B cell (primary cell): ENCODE results near the gene VPS51. TPM values are rescaled to one million over a fixed set of nuclear protein-coding genes. Genes with fewer than 3 reads are reported as not detected.
A peak's percentile ranks its signal among the peaks of the same experiment; 100 is the strongest.

ENCODE experiments used
- ATAC-seq: fragments of 200-7000 bp; cut with Tn5 transposase; one replicate; pipeline ENCODE4 v1.10.0; 2021; ENCODE audit warnings: low read depth, mild to moderate bottlenecking, moderate number of reproducible peaks, moderate library complexity
- CTCF ChIA-PET: fragments of 350-600 bp; sonication (Branson Sonifier 250); formaldehyde crosslinking; loops from one replicate; lab custom pipeline; 2021; ENCODE audit warnings: antibody characterized with exemption, inconsistent platforms; lab: Charles Lee
- POLR2A ChIA-PET: fragments of 350-600 bp; sonication (Branson Sonifier 250); formaldehyde crosslinking; loops from one replicate; lab custom pipeline; 2021; ENCODE audit warnings: antibody characterized with exemption; lab: Charles Lee
- DNase-seq: peaks from one replicate; pipeline ENCODE4 v3.0.0; 2013
- H2AFZ ChIP-seq: 2 replicates; pipeline ENCODE4 v1.6.1; 2012; ENCODE audit warnings: mild to moderate bottlenecking, low read depth, low read length; ENCODE audit not compliant: insufficient read depth, poor library complexity, severe bottlenecking
- H3K27ac ChIP-seq, 2 donors: 1 replicate in 1 of 2; 2 replicates in 1 of 2; pipeline ENCODE4 v1.5.1; 2012 to 2013; ENCODE audit warnings: low read length in 2 of 2, mild to moderate bottlenecking in 2 of 2, moderate library complexity in 1 of 2
- H3K27me3 ChIP-seq, 4 experiments: fragments of 200-600 bp in 1 of 4; sonication (generic) in 1 of 4; replicated peaks in 1 of 4; 1 replicate in 2 of 4; 2 replicates in 2 of 4; pipeline versions ENCODE4 v1.6.1 to v1.7.0; 2013 to 2016; ENCODE audit warnings: low read length in 3 of 4, mild to moderate bottlenecking in 2 of 4, mixed read lengths in 1 of 4, moderate library complexity in 1 of 4; ENCODE audit not compliant: insufficient read depth in 4 of 4, control insufficient read depth in 3 of 4; ENCODE audit errors: control extremely low read depth in 1 of 4
- H3K36me3 ChIP-seq, 2 experiments: replicated peaks in 1 of 2; 1 replicate in 1 of 2; 2 replicates in 1 of 2; pipeline versions ENCODE4 v1.6.1 to v1.7.1; 2013; ENCODE audit warnings: low read length in 1 of 2; ENCODE audit not compliant: insufficient read depth in 2 of 2, control insufficient read depth in 1 of 2; ENCODE audit errors: control extremely low read depth in 1 of 2, extremely low read depth in 1 of 2
- H3K4me1 ChIP-seq, 2 donors: fragments of 200-600 bp in 1 of 2; sonication (generic) in 1 of 2; 1 replicate in 1 of 2; 2 replicates in 1 of 2; pipeline versions ENCODE4 v1.5.1 to v1.6.1; 2013 to 2017; ENCODE audit warnings: low read length in 2 of 2; ENCODE audit not compliant: control insufficient read depth in 2 of 2, insufficient read depth in 2 of 2
- H3K4me2 ChIP-seq: replicated peaks from 2 replicates; pipeline ENCODE3; 2012; ENCODE audit warnings: mild to moderate bottlenecking, low read depth, low read length; ENCODE audit not compliant: poor library complexity, severe bottlenecking
- H3K4me3 ChIP-seq, 5 experiments: fragments of 200-600 bp in 1 of 5; sonication (generic) in 1 of 5; 1 replicate in 3 of 5; 2 replicates in 2 of 5; pipeline versions ENCODE4 v1.5.1 to v1.7.0; 2011 to 2016; ENCODE audit warnings: low read length in 4 of 5, mild to moderate bottlenecking in 4 of 5, low read depth in 2 of 5, control low read depth in 1 of 5, moderate library complexity in 1 of 5; ENCODE audit not compliant: insufficient read depth in 1 of 5; ENCODE audit errors: control extremely low read depth in 1 of 5, extremely low read depth in 1 of 5
- H3K79me2 ChIP-seq: fragments of 200-600 bp; sonication (generic); one replicate; pipeline ENCODE4 v1.6.0; 2016; ENCODE audit warnings: low read length; ENCODE audit not compliant: control insufficient read depth, insufficient read depth
- H3K9ac ChIP-seq: fragments of 200-600 bp; sonication (generic); 2 replicates; pipeline ENCODE4 v1.6.1; 2017; ENCODE audit warnings: mild to moderate bottlenecking, low read length, moderate library complexity
- H3K9me3 ChIP-seq, 3 donors: one replicate each; pipeline versions ENCODE4 v1.6.1 to v1.7.1; 2013; ENCODE audit warnings: low read length in 2 of 3; ENCODE audit not compliant: control insufficient read depth in 2 of 3, insufficient read depth in 1 of 3; ENCODE audit errors: control extremely low read depth in 1 of 3
- H4K20me1 ChIP-seq: 2 replicates; pipeline ENCODE4 v1.6.0; 2012; ENCODE audit warnings: mild to moderate bottlenecking, low read length; ENCODE audit not compliant: insufficient read depth, control insufficient read depth, poor library complexity, severe bottlenecking
- H3K27ac Mint-ChIP-seq: one replicate; pipeline ENCODE4 v1.8.0; 2021; ENCODE audit warnings: mixed read lengths
- H3K27me3 Mint-ChIP-seq: one replicate; pipeline ENCODE4 v1.8.0; 2021; ENCODE audit warnings: mixed read lengths
- H3K4me1 Mint-ChIP-seq: one replicate; pipeline ENCODE4 v1.8.0; 2021; ENCODE audit warnings: mixed read lengths
- H3K4me3 Mint-ChIP-seq: one replicate; pipeline ENCODE4 v1.8.0; 2021; ENCODE audit warnings: mixed read lengths
- H3K9me3 Mint-ChIP-seq: one replicate; pipeline ENCODE4 v1.8.0; 2022; ENCODE audit warnings: mixed read lengths; ENCODE audit not compliant: insufficient read depth
- EZH2 ChIP-seq: IDR thresholded peaks from 2 replicates; pipeline ENCODE4 v1.6.1; 2012; ENCODE audit warnings: borderline replicate concordance, low read depth, mild to moderate bottlenecking, moderate library complexity, low read length; ENCODE audit not compliant: insufficient read depth, poor library complexity, severe bottlenecking
- WGBS: methylation state at CpG from one replicate; pipeline ENCODE4 v1.1.5; 2013; ENCODE audit warnings: missing lambda C conversion rate; ENCODE audit not compliant: insufficient coverage; 5-methylcytosine and 5-hydroxymethylcytosine counted together
- intact Hi-C: fragments of 100-400 bp; cut with micrococcal nuclease; formaldehyde crosslinking; loops from one replicate; pipeline ENCODE4 v1.10.0; 2022
- polyA plus RNA-seq: library from polyadenylated mRNA; depleted of rRNA; stranded (reverse); fragments of >200 nt; gene quantifications from 2 replicates; pipeline ENCODE4 v1.2.3, GENCODE V29; 2012
- total RNA-seq, 2 donors: library from RNA; stranded (reverse); fragments of 120-200 nt in 1 of 2; gene quantifications; 1 replicate in 1 of 2; 2 replicates in 1 of 2; pipeline versions ENCODE4 v1.2.3 to v1.2.4, GENCODE V29; 2013 to 2022
- TF ChIP-seq, protein P1 (sequence below): fragments of 200-600 bp; IDR thresholded peaks from one replicate; pipeline ENCODE4 v1.8.0; 2022; ENCODE audit warnings: antibody characterized with exemption, mild to moderate bottlenecking

VPS51 gene
- total and polyA plus RNA-seq, 2 donors (not counting 1 experiment from before 2014, with no cell fraction given), result 206 to 223 TPM

DNA sequence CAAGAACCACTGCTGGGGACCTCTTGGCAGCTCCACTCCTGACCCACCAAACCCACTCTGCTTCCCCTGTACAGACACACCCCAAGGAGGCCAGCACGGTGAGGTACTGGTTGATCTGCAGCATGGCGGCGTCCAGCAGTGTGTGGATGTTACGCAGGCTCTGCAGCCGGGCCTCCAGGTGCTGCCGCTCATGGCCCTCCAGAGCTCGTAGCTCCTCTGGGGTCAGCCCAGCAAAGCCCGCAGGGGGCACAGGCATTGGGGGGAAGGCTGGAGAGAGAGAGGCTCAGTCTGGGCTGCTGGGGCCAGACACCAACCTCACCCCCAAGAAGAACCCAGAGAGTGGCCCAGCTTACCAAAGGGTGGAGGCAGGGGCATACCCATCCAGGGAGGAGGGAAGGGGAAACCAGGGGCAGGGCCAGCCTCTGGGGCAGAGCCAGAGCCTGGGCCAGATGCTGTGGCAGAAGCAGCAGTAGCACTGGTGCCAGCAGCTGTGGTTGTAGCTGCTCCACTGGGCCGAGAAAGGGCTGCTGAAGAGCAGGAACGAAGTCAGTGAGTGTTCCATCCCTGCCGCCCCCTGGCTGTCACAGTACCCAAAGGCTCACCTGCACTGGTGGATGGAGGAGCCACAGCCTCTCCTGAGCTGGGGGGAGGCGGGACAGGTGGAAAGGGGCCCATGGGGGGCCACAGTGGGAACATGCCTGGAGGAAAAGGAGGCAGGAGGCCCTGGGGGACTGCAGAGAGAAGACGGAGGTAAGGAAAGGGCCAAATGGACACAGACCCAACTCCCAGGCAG lies 33.8 kb downstream of the VPS51 start:
- peaks cover 3 to 75% of the 10 kb centered on the region in 2 experiments for H3K36me3 ChIP-seq
- peaks cover 92% of the 10 kb centered on the region for H4K20me1 ChIP-seq
- peak overlapping the region; percentile 89 for H3K4me2 ChIP-seq
- 44% methylated on average over 6 of the region's 13 CpGs for WGBS
- Mint-ChIP-seq H3K4me3 (peak overlapping the region; percentile 97), H3K9me3 (no peaks in the 10 kb centered on the region), H3K27me3 (no peaks in the 10 kb centered on the region), H3K4me1 (peaks cover 49% of the 10 kb centered on the region), H3K27ac (peak overlapping the region; percentile 99)
- DNase-seq, result peak; percentile 78
- H3K79me2 ChIP-seq, result peaks cover 73% of the 10 kb centered on the region
- H3K27me3 ChIP-seq, result no peaks in the 10 kb centered on the region
- no peak for ATAC-seq
- peak overlapping the region; percentile 34 to 99 for H3K27ac ChIP-seq
- POLR2A ChIA-PET, result interaction anchor here (0.5 to 8.8 kb wide), 2 partner anchors 10 to 15 kb away, joined by 3 to 160 read pairs; partner anchors contain the start of genes FAU, MRPL49 and ZNHIT2
- intact Hi-C loops, result loop anchor here (5.0 kb wide), 2 partner anchors 88 to 487 kb away; partner anchors contain the start of genes PCNX3 and SAC3D1
- H3K4me3 ChIP-seq, result no peak overlapping the region
- H3K4me1 ChIP-seq, result peaks cover 32 to 59% of the 10 kb centered on the region in 2 donors
- no peak overlapping the region for H2AFZ ChIP-seq
- no peaks in the 10 kb centered on the region for H3K9me3 ChIP-seq
- CTCF ChIA-PET, result interaction anchor here (0.7 to 3.8 kb wide), 7 partner anchors 8 to 52 kb away, joined by 3 to 30 read pairs (median 5); partner anchors contain the start of genes CAPN1, FAU, MRPL49 and TM7SF2
- TF ChIP-seq EZH2, result no peak
- TF ChIP-seq, protein P1, sequence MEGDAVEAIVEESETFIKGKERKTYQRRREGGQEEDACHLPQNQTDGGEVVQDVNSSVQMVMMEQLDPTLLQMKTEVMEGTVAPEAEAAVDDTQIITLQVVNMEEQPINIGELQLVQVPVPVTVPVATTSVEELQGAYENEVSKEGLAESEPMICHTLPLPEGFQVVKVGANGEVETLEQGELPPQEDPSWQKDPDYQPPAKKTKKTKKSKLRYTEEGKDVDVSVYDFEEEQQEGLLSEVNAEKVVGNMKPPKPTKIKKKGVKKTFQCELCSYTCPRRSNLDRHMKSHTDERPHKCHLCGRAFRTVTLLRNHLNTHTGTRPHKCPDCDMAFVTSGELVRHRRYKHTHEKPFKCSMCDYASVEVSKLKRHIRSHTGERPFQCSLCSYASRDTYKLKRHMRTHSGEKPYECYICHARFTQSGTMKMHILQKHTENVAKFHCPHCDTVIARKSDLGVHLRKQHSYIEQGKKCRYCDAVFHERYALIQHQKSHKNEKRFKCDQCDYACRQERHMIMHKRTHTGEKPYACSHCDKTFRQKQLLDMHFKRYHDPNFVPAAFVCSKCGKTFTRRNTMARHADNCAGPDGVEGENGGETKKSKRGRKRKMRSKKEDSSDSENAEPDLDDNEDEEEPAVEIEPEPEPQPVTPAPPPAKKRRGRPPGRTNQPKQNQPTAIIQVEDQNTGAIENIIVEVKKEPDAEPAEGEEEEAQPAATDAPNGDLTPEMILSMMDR, result no peak
- no peak overlapping the region for H3K9ac ChIP-seq
